Coronary artery (tissue), 2 donors: ENCODE measurements around the gene ANO1.
"Not testable (repeated sequence)": the region's sequence is repeated elsewhere in the genome, so short reads cannot be mapped to it uniquely, and the experiment has no call there.

Experiments
- DNase-seq: peaks from one replicate; pipeline ENCODE4 v3.0.0-alpha.2; 2017; ENCODE audit warnings: low spot score
- H3K27ac ChIP-seq, 2 donors: fragments of 200-600 bp; sonication (generic); one replicate each; pipeline ENCODE4 v1.5.1; 2016 to 2019
- H3K4me3 ChIP-seq: fragments of 200-600 bp; sonication (generic); 2 replicates; pipeline ENCODE4 v1.5.1; 2016; ENCODE audit warnings: mild to moderate bottlenecking, moderate library complexity
- TF ChIP-seq, protein P1 (sequence below): fragments of 200-600 bp; sonication (generic); IDR thresholded peaks from one replicate; pipeline ENCODE4 v1.5.1; 2019; ENCODE audit warnings: antibody characterized with exemption

The ANO1 gene

DNA sequence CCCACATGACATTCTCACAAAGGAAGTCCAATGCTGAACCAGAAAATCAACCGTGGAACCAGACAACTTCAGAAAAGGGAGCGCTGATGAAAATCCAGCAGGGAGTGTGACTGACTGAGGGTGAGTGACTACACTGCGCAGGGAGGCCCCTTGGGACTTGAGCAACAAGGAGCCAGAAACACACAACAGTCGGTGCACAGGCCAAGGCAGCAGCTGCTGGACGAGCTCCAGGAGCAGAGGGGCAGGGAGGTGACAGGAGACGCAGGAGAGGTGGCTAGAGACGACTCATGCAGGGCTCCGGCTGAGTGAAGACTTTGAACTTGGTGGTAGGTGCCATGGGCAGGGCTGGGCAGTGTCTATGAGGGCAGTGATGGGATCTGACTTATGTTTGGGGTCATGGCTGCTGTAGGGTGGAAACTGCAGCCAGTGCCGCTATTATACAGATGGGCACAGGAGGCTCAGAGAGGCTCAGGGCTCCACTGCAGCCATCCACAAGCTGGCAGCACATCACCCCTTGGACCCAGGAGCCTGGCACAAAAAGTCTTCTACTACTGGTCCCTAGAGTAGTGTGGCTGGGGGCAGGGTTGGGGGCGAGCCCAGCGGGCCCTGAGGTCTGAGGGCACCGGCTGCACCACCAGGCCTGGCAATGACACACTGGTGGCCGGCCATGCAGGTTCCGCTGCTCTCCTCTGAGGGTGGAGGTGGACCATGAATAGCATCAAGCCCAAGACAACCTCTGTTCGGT lies 114.7 kb downstream of the ANO1 start:
- TF ChIP-seq, protein P1, sequence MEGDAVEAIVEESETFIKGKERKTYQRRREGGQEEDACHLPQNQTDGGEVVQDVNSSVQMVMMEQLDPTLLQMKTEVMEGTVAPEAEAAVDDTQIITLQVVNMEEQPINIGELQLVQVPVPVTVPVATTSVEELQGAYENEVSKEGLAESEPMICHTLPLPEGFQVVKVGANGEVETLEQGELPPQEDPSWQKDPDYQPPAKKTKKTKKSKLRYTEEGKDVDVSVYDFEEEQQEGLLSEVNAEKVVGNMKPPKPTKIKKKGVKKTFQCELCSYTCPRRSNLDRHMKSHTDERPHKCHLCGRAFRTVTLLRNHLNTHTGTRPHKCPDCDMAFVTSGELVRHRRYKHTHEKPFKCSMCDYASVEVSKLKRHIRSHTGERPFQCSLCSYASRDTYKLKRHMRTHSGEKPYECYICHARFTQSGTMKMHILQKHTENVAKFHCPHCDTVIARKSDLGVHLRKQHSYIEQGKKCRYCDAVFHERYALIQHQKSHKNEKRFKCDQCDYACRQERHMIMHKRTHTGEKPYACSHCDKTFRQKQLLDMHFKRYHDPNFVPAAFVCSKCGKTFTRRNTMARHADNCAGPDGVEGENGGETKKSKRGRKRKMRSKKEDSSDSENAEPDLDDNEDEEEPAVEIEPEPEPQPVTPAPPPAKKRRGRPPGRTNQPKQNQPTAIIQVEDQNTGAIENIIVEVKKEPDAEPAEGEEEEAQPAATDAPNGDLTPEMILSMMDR, result no peak
- H3K4me3 ChIP-seq, result no peak overlapping the region
- peak overlapping the region in 1 of 2 donors; percentile 37 for H3K27ac ChIP-seq
- peak; percentile 84 for DNase-seq

DNA sequence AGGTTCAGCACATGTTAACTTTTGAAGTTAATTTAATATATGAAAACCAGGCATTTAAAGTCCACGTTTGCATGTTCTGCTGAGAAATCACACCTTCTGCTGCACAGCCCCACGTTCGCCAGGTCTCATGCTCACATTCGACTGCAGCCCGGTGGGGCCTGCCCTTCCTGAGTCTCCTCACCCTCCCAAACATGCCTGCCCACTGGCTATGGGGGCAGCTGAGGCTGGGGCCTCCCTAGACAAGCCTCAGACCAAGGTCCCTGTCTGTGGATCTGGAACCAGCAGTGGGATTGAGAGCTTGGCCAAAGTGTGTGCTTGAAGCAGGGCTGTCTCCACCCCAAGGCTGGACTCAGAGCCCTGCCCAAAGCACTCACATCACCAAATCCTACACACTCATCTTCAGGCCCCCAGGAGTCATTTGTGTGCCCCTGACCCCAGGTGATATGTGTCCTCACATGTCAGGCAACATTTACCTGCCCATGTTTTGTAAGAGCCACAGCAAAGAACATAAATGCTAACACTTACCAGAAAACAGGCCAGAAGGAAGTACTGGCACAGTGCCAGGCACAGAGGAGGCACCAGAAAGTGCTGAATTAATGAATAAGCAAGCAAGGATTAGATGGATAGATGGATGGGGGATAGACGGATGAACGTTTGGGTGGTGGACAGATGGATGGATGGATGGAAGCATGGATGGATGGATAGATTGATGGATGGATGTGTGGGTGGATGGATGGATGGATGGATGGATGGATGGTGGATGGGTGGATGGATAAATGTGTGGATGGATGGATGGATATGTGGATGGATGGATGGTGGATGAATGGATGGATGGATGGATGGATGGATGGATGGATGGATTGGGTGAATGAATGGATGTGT lies 115.5 kb downstream of the ANO1 start:
- Histone ChIP-seq H3K27ac (no peak overlapping the region), H3K4me3 (no peak overlapping the region)
- TF ChIP-seq, protein P1, result no peak
- no peak for DNase-seq

DNA sequence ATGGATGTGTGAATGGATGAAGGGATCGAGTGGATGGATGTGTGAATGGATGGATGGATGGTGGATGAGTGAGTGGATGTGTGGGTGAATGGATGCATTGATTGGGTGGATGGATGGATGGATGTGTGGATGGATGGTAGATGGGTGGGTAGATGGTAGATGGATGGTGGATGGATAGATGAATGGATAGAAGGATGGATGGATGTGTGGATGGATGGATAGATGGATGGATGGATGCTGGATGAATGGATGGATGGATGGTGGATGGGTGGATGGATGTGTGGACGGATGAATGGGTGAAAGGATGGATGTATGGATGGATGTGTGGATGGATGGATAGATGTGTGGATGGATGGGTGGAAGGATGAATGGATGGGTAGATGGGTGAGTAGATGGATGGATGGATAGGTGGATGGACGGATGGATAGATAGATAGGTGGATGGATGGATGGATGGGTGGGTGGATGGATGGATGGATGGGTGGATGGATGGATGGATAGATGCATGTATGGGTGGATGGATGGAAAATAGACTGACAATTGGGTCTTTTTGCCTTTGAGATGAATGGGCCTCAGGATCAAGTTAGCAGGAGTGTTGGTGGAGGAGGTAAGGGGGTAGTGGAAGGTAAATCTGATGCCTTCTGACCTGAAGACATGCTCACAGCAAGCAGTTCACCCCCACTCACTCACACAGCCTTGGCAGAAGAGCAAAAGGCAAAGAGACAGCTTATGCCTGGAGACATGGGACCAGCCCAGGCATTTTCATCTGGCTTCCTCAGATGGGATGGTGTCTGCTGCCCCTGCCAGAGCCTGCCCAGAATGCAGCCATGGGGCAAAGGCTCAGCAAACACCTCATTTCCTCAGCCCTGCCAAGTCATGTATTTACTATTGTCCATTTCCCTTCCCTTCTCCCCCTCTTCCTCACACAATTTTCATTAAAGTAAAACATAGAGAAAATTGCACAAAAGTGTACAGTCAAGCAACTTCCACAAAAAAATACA lies 117.0 kb downstream of the ANO1 start:
- H3K4me3 ChIP-seq, result no peak overlapping the region
- TF ChIP-seq, protein P1, result no peak
- no peak overlapping the region for H3K27ac ChIP-seq
- no peak for DNase-seq

DNA sequence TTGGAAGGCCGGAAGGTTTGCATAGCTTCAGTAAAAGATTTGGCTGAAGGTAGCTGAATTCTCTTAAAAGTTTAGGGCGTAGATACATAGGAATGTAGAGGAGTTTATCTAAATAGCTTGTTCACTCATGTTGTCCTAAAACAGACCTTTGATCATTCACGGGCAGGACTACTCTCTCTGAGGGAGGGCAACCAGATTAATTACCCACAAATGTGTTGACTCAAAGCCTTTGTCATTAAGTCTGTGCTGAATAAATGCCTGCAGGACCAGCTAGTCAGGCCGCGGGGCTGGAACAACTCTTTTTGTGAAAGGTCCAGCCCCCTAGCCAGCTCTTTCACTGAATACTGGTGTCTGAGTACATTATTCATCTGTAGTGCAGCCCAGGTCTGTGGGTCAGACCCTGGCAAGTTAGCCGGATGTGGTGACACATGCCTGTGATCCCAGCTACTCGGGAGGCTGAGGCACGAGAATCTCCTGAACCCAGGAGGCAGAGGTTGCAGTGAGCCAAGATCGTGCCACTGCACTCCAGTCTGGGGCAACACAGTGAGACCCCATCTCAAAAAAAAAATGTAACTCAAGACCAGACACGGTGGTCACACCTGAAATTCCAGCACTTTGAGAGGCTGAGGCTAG lies 122.2 kb downstream of the ANO1 start:
- DNase-seq, result no peak
- TF ChIP-seq, protein P1, result no peak
- H3K27ac ChIP-seq, result no peak overlapping the region
- no peak overlapping the region for H3K4me3 ChIP-seq

DNA sequence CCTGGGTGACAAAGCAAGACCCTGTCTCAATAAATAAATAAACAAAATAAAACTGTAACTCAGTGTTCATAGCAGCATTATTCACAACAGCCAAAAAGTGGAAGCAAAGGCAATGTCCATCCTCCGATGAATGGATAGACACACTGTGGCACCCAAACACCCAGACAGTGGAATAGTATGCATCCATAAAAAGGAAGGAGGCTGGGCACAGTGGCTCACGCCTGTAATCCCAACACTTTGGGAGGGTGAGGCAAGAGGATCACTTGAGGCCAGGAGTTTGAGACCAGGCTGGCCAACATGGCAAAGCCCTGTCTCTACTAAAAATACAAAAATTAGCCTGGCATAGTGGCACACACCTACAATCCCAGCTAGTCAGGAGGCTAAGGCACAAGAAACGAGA lies 122.9 kb downstream of the ANO1 start:
- not testable (repeated sequence) for H3K27ac ChIP-seq, H3K4me3 ChIP-seq, DNase-seq

DNA sequence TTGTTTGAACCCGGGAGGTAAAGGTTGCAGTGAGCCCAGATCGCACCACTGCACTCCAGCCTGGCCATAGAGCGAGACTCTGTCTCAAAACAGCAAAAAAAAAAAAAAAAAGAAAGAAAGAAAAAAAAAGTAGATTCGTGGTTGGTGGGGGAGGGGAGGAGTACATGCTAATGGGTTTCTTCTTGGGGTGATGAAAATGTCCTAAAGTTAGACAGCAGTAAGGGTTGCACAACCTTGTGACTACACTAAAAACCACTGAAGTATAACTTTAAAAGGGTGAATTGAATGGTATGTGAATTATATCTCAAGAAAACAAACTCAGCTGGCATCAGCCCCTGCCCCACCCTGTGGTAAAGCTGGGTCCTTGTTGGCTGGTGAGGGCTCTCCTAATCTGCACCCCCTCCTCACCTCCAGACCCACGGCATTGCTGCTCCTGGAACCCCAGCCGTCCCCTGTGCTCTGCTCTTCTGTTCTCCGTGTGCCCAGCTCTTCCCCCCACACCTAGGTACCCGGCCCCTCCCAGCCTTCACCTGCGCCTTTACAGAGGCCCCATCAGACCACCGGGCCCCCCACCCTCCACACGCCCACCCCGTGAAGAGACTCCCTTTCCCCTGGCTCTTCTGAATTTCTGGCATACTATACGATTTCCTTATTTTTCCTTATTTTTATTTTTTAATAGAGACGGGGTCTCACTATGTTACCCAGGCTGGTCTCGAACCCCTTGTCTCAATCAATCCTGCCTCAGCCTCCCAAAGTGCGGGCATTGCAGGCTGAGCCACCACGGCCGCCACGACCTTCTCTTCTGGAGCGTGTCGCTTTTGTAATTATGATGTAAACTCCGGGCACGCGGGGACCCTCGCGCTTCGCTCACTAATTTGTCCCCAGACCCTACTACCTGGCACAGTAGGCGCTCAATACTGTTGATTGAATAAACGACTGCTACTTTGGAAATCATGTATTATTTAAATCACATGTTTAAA lies 124.1 kb downstream of the ANO1 start:
- Histone ChIP-seq H3K4me3 (peak overlapping the region; percentile 89), H3K27ac (peak overlapping the region in 1 of 2 donors; percentile 95)
- no peak for DNase-seq
- TF ChIP-seq, protein P1, result no peak
